GM19238 (cell line): Measurements from ENCODE around the gene OSGEP.
A peak's percentile ranks its signal among the peaks of the same experiment; 100 is the strongest.

Experiments
- DNase-seq: peaks from one replicate; pipeline ENCODE4 v3.0.0; 2011; ENCODE audit warnings: low spot score; ENCODE audit not compliant: insufficient read length

The OSGEP gene

DNA sequence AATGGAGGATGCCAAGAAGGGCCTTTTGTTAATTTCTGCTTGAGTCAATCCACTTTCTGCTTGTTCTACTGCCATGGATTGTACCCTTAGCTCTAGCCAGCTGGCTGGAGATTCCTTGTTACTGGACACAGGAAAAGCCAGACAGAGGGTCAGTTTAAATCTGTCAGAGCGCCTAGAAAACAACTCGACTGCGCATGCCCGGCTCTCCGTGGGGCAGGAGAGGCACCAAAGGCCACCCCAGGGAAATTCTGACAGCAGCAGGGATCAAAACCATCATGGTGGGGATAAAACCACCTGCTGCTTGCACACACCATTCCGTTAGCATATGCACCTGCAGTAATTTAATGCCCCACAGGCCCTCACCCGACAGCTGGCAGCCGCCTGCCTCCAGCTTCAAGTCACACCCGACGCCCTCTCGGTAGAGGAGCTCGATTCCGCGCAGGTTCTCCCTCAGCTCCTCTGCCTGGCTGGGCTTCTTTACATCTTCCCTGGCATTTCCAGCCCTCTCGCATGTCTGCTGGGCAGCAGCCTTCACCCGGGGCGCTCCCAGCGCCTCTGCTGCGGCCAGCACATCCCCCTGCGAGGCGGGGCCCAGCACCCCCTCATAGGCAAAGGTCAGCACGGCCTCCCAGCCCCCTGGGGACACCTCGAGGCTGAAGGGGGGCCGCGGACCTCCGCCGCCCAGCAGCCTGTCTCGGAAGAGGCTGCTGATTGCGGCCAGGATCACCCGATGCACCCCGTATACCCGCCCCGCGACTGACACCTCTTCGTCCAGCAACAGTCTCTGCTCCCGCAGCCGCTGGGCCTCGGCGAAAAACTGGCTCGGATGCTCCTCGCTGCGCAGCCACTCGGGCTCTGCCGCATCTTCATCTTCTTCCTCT is 19.7 kb downstream of the OSGEP start:
- no peak for DNase-seq

- DNase-seq, result no peak
These were observed 24.6 kb downstream of the OSGEP start for GRCh38 chr14:20429801-20430669.

GRCh38 chr14:20428802-20429201 is 25.8 kb downstream of the OSGEP start:
- DNase-seq, result no peak

DNA sequence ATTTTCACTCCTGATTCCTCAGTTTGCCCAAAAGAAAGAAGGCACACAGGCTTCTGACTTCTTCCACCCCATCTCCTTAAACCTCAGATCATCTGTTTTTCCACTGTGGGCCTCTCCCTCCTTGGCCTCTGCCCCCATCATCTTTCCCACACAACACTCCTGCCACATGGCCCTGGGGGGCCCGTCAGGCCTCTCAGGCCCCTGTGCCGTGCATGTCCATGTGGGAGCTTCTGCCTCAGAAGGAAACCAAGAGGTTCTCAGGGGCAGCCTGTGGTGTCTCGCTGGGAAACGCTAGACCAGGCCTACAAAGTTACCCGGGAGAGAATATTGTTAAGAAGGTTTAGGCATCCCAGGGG is 26.6 kb downstream of the OSGEP start:
- DNase-seq, result peak; percentile 49

GRCh38 chr14:20427231-20428009 is 27.2 kb downstream of the OSGEP start:
- peak; percentile 73 for DNase-seq

DNA sequence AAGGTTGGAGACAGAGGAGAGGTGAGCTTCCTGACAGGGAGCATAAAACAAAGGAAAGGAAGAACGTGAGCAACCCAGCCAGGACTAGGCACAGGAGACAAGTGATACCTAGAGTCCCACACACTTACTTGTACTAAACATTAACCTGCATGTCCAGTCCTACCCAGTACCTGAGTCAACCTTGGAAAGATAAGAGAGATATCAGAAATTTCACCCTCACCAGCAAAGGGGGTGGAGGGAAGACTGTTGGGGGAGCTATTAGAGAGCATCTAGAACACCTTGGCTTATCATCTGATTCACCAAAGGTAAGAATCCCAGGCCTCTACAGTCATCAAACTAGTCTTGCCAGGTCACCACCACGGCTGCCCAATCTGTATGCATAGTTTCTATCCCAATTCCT is 29.8 kb downstream of the OSGEP start:
- no peak for DNase-seq

DNA sequence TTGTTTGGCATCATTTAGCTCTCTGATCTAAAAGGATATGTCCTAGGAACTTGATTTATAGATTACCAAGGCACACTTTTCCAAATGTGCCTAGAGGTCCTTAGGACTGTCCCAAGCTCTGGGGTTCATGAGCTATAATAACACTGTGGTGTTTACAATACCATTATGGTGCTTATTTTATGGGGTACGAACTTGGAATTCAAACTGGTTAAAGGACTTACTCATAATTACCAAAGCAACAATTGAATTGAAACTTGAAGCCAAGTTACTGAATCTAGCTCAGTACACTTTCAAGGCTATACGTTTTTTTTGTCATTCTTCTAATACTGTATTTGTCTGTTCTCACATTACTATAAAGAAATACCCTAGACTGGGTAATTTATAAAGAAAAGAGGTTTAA is 31.7 kb downstream of the OSGEP start:
- DNase-seq, result no peak

GRCh38 chr14:20421267-20421666 is 33.3 kb downstream of the OSGEP start:
- no peak for DNase-seq

GRCh38 chr14:20419419-20419818 is 35.2 kb downstream of the OSGEP start:
- no peak for DNase-seq

DNA sequence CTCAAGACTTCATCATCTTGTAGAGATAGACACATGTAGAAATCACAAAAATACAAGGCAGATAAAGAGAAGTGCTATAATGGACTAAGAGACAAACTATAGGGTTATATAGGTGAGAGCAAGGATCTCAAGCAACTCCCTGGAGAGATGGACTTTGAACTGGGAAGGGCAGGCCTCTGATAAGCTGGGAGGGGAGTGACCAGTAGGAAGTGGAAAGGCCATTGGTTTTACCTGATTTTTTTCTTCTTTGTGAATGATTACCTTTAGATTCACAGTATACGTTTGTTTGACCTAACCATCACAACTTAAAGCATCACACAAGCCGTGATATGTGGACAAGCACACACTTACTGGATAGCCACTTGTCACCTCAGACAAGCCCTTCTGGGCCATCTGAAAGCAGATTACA is 36.1 kb downstream of the OSGEP start:
- DNase-seq, result no peak

DNA sequence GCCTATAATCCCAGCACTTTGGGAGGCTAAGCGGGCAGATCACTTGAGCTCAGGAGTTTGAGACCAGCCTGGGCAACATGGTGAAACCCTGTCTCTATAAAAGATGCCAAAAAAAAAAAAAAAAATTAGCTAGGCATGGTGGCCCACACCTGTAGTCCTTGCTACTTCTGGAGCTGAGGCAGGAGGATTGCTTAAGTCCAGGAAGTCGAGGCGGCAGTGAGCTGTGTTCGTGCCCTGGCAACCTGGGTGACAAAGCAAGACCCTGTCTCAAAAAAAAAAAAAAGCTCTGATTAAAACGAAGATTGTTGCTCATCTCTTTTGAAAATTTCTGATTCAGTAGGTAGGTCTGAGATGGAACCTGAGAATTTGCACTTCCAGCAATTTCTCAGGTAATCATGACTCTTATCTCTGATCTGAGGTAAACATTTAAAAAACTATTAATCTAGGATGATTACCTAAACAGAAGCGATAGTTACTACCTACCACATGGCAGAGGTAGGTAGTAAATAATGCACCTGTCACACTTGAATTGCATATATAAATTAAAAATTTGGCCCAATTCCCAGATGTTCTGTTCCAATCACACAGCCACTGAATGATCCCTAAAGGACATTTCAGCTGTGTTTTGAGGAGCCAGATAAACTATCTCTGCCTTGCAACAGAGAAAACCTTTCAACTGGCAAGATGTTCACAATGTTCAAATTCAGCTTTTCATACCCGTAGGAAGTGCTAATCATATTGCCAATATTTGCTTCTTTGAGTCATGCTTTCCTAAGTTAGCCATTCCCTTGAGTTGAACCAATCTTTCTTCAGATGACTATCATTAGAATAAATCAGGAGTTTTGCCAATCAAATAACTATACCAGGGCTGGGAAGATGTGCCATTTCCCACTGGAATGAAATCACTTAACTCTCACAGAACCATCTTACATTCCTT is 37.1 kb downstream of the OSGEP start:
- DNase-seq, result no peak

- no peak for DNase-seq
These were observed 38.4 kb downstream of the OSGEP start for GRCh38 chr14:20416223-20416622.

DNA sequence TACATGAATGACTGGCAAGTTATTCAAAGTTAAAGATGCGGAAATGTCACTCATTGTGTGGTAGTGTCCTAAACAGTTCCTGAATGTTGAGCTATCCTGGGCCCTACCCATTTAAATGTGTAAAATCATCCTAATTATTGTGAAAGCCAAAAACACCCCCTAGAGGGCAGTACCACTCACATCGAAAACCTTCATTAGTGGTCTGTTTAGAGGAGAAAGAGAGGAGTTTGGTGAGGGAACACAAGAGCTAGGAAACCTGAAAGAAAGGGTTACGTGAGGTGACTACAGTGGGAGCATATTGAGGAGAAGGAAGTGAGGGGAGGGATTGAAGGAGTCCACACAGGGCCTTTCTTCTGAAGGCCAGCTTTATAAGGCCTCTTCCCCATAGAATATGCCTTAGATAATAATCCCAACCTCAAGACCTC is 38.8 kb downstream of the OSGEP start:
- no peak for DNase-seq

- DNase-seq, result no peak
These were observed 40.9 kb downstream of the OSGEP start for GRCh38 chr14:20413744-20414082.

DNA sequence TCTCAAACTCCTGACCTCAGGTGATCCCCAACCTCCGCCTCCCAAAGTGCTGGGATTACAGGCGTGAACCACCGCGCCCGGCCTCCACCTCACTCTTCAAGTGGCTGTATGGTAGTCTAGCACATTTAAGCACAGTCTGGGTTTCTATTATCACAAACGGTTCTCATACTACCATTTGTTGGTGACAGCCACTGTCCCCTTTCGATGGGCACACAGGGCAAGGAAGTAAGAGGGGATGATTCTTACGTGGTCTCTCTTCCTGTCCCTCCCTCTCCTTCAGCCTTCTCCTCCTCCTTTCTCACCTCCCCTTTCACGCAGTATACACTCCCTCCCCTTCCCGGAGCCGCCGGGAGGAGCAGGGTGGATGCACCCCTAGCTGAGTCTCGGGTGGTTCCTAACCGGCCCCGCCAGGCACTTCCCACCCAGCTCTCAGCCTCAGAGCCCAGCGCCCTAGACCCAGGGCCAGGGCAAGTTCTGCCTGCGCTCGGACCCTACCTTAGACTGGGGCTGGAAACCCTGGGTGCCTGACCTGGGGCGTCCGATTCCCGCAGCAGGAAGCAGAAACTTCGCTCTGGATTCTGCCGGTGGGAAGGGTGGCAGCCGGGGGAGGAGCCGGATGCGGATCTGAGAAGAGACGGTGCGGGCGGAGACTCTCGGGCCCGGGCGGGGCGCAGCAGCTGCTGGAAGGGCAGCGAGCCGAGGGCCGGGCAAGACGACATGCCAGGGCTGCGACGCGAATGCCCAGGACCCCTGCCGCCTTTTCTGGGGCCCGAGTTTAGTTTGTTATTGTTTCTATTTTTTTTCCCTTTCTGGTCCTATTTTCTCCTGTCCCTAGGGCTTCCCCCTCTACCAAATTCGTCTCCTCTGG is 41.5 kb downstream of the OSGEP start, which contains the start of gene TEP1:
TSS of gene TEP1 (minus strand) at position 626 of the 868 bp plus-strand sequence. CDS start 5,062 bp downstream, outside the sequence.
- DNase-seq, result peak; percentile 71

GRCh38 chr14:20412411-20412810 is 42.2 kb downstream of the OSGEP start:
- no peak for DNase-seq

GRCh38 chr14:20409226-20409625 is 45.4 kb downstream of the OSGEP start:
- no peak for DNase-seq

DNA sequence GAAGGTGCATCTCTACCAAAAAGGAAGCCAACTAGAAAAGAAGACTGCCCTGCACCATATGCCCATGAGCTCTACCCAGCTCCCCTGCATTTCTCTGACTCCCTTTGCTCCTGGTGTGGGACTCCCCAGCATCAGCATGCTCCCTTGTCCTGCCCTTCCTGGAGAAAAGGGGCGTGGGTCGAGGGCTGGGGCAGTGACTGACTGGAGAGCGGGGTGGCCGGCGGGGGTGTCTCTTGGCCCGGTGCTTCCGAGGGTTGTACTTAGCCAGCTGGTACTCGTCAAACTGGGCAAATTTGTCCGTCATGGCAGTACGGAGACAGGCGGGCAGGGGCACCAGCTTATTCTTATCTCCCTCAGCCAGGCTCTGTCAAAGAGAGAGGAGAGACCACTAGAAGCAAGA is 51.1 kb downstream of the OSGEP start:
- no peak for DNase-seq

DNA sequence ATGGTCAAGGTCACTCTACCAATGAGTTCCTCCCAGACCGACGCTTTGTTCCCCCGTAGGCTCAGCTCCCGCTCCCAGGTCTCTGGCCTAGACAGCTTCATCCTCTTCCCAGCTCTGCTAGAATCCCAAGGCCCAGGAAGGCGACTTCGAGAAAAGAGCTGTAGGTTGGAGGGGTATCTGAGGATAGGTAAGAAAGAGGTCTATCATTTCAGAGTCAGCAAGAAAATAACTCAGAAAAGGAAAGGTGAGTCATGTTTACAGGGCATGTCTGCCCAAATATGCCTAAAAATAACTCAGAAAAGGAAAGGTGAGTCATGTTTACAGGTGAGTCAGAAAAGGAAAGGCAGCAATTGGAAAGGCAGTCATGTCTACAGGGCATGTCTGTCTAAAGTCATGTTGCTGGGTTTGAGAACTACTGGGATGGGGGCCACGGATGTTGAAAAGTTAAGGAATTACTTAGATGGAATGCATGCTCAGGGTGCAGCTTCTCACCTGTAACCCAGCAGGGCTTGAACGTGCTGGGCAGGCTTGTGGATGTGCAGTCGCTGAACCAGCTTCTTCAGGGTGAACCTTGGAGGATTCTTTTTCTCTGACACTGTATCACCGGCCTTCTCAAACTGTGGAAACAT is 53.5 kb downstream of the OSGEP start:
- DNase-seq, result no peak
